Measurements from ENCODE around the gene RNU6-8.

The RNU6-8 gene

GRCh38 chr14:32244404-32244803 lies 41.3 kb upstream of the RNU6-8 start:
- Histone ChIP-seq H3K4me1 (ENCODE audit: control insufficient read depth, insufficient read depth, low read length) (no peaks in the 10 kb centered on the region), H3K9me3 (ENCODE audit: control insufficient read depth, insufficient read depth, low read depth, low read length) (no peaks in the 10 kb centered on the region), H3K4me3 (ENCODE audit: low read depth, low read length) (no peak overlapping the region), H3K36me3 (ENCODE audit: control insufficient read depth in 2 of 2, insufficient read depth in 1 of 2, low read length in 2 of 2) (no peaks in the 10 kb centered on the region), H3K27ac (ENCODE audit: extremely low read depth, low read depth, low read length) (no peak overlapping the region)
- TF ChIP-seq ZNF654 (tag by site-specific recombination; IDR thresholded peaks at IDR 0.05; ENCODE audit: low read depth) (peak; percentile 16), ZNF132 (tag by site-specific recombination; IDR thresholded peaks at IDR 0.05; ENCODE audit: borderline replicate concordance) (no peak)
- POLR2A ChIA-PET, result no interaction called here
- CTCF ChIA-PET, result interaction anchor here (0.5 to 2.0 kb wide), 5 partner anchors 10 to 734 kb away, joined by 3 to 4 read pairs (median 3); no protein-coding TSS in a partner anchor

- H3K4me3 ChIP-seq (ENCODE audit: low read depth, low read length), result no peak overlapping the region
- no peaks in the 10 kb centered on the region for H3K9me3 ChIP-seq (ENCODE audit: control insufficient read depth, insufficient read depth, low read depth, low read length)
- CTCF ChIA-PET, result no interaction called here
- no peaks in the 10 kb centered on the region for H3K36me3 ChIP-seq (ENCODE audit: control insufficient read depth in 2 of 2, insufficient read depth in 1 of 2, low read length in 2 of 2)
- peaks cover 2% of the 10 kb centered on the region; the same call in 1 of the 2 replicates for H3K4me1 ChIP-seq (ENCODE audit: control insufficient read depth, insufficient read depth, low read length)
- POLR2A ChIA-PET, result no interaction called here
- TF ChIP-seq ZIC2 (tag by site-specific recombination; IDR thresholded peaks at IDR 0.05) (no peak), ZNF560 (tag by site-specific recombination; IDR thresholded peaks at IDR 0.05; ENCODE audit: borderline replicate concordance) (no peak), ZNF776 (tag by site-specific recombination; IDR thresholded peaks at IDR 0.05; ENCODE audit: borderline replicate concordance) (no peak), PRDM6 (tag by site-specific recombination; IDR thresholded peaks at IDR 0.05) (no peak), ZNF140 (tag by site-specific recombination; IDR thresholded peaks at IDR 0.05) (no peak), SETDB1 (IDR thresholded peaks at IDR 0.05; ENCODE audit: insufficient read length, low read length) (no peak), ZNF280D (tag by site-specific recombination; IDR thresholded peaks at IDR 0.05) (no peak), ZSCAN16 (tag by site-specific recombination; IDR thresholded peaks at IDR 0.05) (no peak), ZNF223 (tag by site-specific recombination; IDR thresholded peaks at IDR 0.05) (no peak), MYNN (tag by site-specific recombination; IDR thresholded peaks at IDR 0.05; ENCODE audit: borderline replicate concordance) (no peak), ZNF266 (tag by site-specific recombination; IDR thresholded peaks at IDR 0.05; ENCODE audit: low read depth) (no peak), ZNF610 (tag by site-specific recombination; IDR thresholded peaks at IDR 0.05; ENCODE audit: borderline replicate concordance) (no peak), SCRT2 (tag by site-specific recombination; IDR thresholded peaks at IDR 0.05) (no peak), ZNF10 (tag by site-specific recombination; IDR thresholded peaks at IDR 0.05) (no peak), ZNF624 (tag by site-specific recombination; IDR thresholded peaks at IDR 0.05) (no peak)
- H3K27ac ChIP-seq (ENCODE audit: extremely low read depth, low read depth, low read length), result no peak overlapping the region
These were observed 30.2 kb upstream of the RNU6-8 start for GRCh38 chr14:32233260-32233659.

- Histone ChIP-seq H3K27ac (ENCODE audit: extremely low read depth, low read depth, low read length) (no peak overlapping the region), H3K36me3 (ENCODE audit: control insufficient read depth in 2 of 2, insufficient read depth in 1 of 2, low read length in 2 of 2) (no peaks in the 10 kb centered on the region), H3K4me3 (ENCODE audit: low read depth, low read length) (no peak overlapping the region), H3K4me1 (ENCODE audit: control insufficient read depth, insufficient read depth, low read length) (peaks cover 2% of the 10 kb centered on the region; the same call in 1 of the 2 replicates), H3K9me3 (ENCODE audit: control insufficient read depth, insufficient read depth, low read depth, low read length) (no peaks in the 10 kb centered on the region)
- POLR2A ChIA-PET, result no interaction called here
- CTCF ChIA-PET, result interaction anchor here (1.0 kb wide), 1 partner anchor 10 kb away, joined by 3 read pairs; no protein-coding TSS in a partner anchor
- no peak for TF ChIP-seq ZNF19 (tag by site-specific recombination; IDR thresholded peaks at IDR 0.05; ENCODE audit: low read depth)
These were observed 29.4 kb upstream of the RNU6-8 start for GRCh38 chr14:32232481-32232880.

All from HEK293 (cell line).